ACC112 (cell line): ENCODE data around the gene EFTUD2.

ENCODE experiments used
- H2AFZ ChIP-seq: fragments of 200-600 bp; sonication (generic); one replicate; pipeline ENCODE4 v1.6.0; 2017; ENCODE audit warnings: antibody characterized with exemption, low read length; ENCODE audit not compliant: unreplicated experiment
- H3K27ac ChIP-seq: fragments of 200-600 bp; sonication (generic); 2 replicates; pipeline ENCODE4 v1.5.1; 2014; ENCODE audit warnings: low read depth, mild to moderate bottlenecking, antibody characterized with exemption, low read length, moderate library complexity
- H3K27me3 ChIP-seq: fragments of 200-600 bp; sonication (generic); 2 replicates; pipeline ENCODE4 v1.6.1; 2014; ENCODE audit warnings: mild to moderate bottlenecking, antibody characterized with exemption, low read length, moderate library complexity, mixed read lengths; ENCODE audit not compliant: insufficient read depth
- H3K36me3 ChIP-seq: fragments of 200-600 bp; sonication (generic); 2 replicates; pipeline ENCODE4 v1.6.1; 2016; ENCODE audit warnings: mild to moderate bottlenecking, antibody characterized with exemption, low read length, moderate library complexity, mixed read lengths; ENCODE audit not compliant: insufficient read depth
- H3K4me1 ChIP-seq: fragments of 200-600 bp; sonication (generic); one replicate; pipeline ENCODE4 v1.6.1; 2016; ENCODE audit warnings: low read length, mixed read lengths; ENCODE audit not compliant: insufficient read depth, unreplicated experiment, control insufficient read depth
- H3K4me3 ChIP-seq: fragments of 200-600 bp; sonication (generic); 2 replicates; pipeline ENCODE4 v1.5.1; 2014; ENCODE audit warnings: mild to moderate bottlenecking, low read depth, low read length
- H3K79me2 ChIP-seq: fragments of 200-600 bp; sonication (generic); one replicate; pipeline ENCODE4 v1.6.0; 2016; ENCODE audit warnings: low read length; ENCODE audit not compliant: control insufficient read depth, unreplicated experiment, insufficient read depth

EFTUD2 gene

DNA sequence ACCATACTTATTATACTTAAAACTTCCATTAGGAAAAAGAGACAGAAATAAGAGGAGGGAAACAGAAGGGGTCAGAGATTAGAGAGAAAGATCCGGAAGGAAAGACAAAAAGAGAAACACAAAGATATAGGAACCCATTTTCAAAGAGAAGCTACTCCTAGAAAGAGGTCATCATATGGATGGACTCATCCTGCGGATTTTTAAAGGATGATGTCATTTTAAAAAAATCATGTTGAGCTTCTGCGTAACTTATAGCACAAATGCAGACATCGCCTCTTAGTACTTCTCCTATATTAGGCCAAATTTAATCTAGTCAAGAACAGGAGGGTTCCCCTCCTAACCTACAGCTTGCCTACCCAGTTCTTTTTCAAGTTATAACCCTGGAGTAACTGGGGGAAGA is 18.1 kb downstream of the EFTUD2 start:
- peaks cover 27% of the 10 kb centered on the region; the same call in 1 of the 2 replicates for H3K36me3 ChIP-seq
- no peak overlapping the region for H2AFZ ChIP-seq
- H3K4me1 ChIP-seq, result no peaks in the 10 kb centered on the region
- H3K79me2 ChIP-seq, result no peaks in the 10 kb centered on the region
- H3K4me3 ChIP-seq, result no peak overlapping the region
- H3K27me3 ChIP-seq, result no peaks in the 10 kb centered on the region
- H3K27ac ChIP-seq, result no peak overlapping the region

DNA sequence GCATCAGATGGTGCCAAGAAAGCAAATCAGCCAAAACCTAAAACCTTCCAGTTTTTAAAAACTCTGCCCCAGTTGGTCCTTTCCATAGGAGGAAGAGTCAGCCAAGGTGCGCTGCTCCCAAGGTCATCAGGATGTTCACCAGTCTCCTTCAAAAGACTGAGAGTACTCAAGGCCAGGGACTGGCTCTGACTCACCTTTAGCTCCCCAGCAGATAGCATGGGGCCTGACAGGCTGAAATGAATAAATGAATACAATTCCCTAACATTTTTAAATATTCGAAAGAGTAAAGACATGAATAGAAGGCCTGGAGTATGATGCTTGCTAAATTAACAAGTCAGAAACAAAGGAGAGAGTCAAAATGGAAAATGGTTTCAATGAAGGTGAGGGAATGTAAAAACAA is 19.2 kb downstream of the EFTUD2 start:
- H3K36me3 ChIP-seq, result peaks cover 28% of the 10 kb centered on the region; the same call in 1 of the 2 replicates
- no peaks in the 10 kb centered on the region for H3K4me1 ChIP-seq
- no peaks in the 10 kb centered on the region for H3K27me3 ChIP-seq
- H3K79me2 ChIP-seq, result no peaks in the 10 kb centered on the region
- H2AFZ ChIP-seq, result no peak overlapping the region
- H3K4me3 ChIP-seq, result no peak overlapping the region
- H3K27ac ChIP-seq, result no peak overlapping the region

GRCh38 chr17:44879376-44879775 is 19.9 kb downstream of the EFTUD2 start:
- no peak overlapping the region for H2AFZ ChIP-seq
- peaks cover 25% of the 10 kb centered on the region; the same call in 1 of the 2 replicates for H3K36me3 ChIP-seq
- no peaks in the 10 kb centered on the region for H3K4me1 ChIP-seq
- H3K27ac ChIP-seq, result no peak overlapping the region
- H3K27me3 ChIP-seq, result no peaks in the 10 kb centered on the region
- no peak overlapping the region for H3K4me3 ChIP-seq
- no peaks in the 10 kb centered on the region for H3K79me2 ChIP-seq

DNA sequence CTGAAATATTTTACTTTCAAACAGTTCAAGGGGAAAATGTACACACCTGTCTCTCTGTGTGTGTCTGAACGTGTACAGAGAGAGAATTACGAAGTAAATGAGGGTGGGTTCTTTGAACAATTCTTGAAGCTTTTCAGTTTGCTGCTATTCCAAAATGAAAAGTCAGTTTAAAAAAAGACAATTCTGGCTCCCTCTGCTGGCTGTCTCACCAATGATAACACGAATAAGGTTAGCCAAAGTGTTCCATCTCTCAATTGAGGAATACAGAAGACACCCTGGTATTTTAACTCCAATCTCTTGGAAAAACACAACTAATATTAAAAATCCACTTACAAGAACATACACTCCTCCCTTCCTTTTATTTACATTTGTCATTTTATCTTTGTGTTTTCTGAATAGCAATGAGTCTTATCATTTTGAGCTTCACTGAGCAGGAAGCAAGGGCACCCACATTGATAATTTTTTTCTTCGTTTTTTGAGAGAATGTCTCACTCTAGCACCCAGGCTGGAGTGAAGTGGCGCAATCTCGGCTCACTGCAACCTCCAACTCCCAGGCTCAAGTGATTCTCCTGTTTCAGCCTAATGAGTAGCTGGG is 20.5 kb downstream of the EFTUD2 start:
- no peaks in the 10 kb centered on the region for H3K27me3 ChIP-seq
- H3K79me2 ChIP-seq, result no peaks in the 10 kb centered on the region
- no peak overlapping the region for H2AFZ ChIP-seq
- H3K4me3 ChIP-seq, result no peak overlapping the region
- H3K36me3 ChIP-seq, result peaks cover 29% of the 10 kb centered on the region; the same call in 1 of the 2 replicates
- no peak overlapping the region for H3K27ac ChIP-seq
- no peaks in the 10 kb centered on the region for H3K4me1 ChIP-seq

GRCh38 chr17:44877121-44877520 is 22.1 kb downstream of the EFTUD2 start:
- Histone ChIP-seq H3K27me3 (no peaks in the 10 kb centered on the region), H2AFZ (no peak overlapping the region), H3K4me1 (no peaks in the 10 kb centered on the region), H3K4me3 (no peak overlapping the region), H3K27ac (no peak overlapping the region), H3K79me2 (no peaks in the 10 kb centered on the region), H3K36me3 (peaks cover 32% of the 10 kb centered on the region)

DNA sequence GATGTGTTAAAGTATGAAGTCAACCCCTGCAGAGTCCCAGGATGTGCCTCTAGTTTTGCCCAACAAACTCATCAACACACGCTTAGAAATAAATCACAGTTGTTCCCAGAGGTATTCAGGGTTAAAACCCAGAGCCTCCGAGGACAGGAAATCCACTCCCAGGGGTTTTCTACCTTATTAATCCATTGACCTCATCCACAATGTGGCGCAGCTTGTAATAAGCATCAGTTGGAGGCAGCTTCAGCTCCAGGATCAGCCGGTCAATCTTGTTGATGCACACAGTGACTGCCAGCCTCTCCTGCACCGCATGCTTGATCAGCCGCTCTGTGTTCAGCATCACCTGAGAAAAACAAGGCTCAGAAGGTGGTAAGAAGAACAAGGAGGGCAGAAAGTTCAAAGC is 23.5 kb downstream of the EFTUD2 start:
- no peaks in the 10 kb centered on the region for H3K79me2 ChIP-seq
- H3K36me3 ChIP-seq, result peaks cover 37% of the 10 kb centered on the region
- no peak overlapping the region for H2AFZ ChIP-seq
- no peaks in the 10 kb centered on the region for H3K27me3 ChIP-seq
- no peak overlapping the region for H3K4me3 ChIP-seq
- H3K27ac ChIP-seq, result no peak overlapping the region
- no peaks in the 10 kb centered on the region for H3K4me1 ChIP-seq

- H2AFZ ChIP-seq, result no peak overlapping the region
- no peaks in the 10 kb centered on the region for H3K4me1 ChIP-seq
- H3K27me3 ChIP-seq, result no peaks in the 10 kb centered on the region
- H3K27ac ChIP-seq, result no peak overlapping the region
- peaks cover 31% of the 10 kb centered on the region for H3K36me3 ChIP-seq
- H3K79me2 ChIP-seq, result no peaks in the 10 kb centered on the region
- no peak overlapping the region for H3K4me3 ChIP-seq
Observed at GRCh38 chr17:44872131-44872768, 27.0 kb downstream of the EFTUD2 start.

DNA sequence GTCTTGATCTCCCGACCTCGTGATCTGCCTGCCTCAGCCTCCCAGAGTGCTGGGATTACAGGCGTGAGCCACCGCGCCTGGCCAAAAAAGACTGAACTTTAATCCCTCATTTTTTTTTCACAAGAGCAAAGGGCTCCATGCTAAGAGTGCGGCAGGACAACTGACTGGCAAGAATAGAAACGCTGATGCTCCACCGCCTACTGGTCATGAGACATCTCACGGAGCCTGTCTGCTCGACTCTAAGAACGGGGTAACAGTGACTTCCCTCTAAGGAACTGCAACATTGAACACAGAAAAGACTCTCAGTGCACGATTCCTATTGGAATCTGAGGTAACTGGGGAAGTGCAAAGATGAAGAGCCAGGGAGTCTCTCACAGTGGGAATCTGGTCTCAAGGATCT is 27.7 kb downstream of the EFTUD2 start:
- no peaks in the 10 kb centered on the region for H3K79me2 ChIP-seq

GRCh38 chr17:44867841-44868240 is 31.4 kb downstream of the EFTUD2 start:
- H3K27me3 ChIP-seq, result no peaks in the 10 kb centered on the region
- no peaks in the 10 kb centered on the region for H3K79me2 ChIP-seq
- H3K4me1 ChIP-seq, result no peaks in the 10 kb centered on the region
- peaks cover 38% of the 10 kb centered on the region for H3K36me3 ChIP-seq
- no peak overlapping the region for H2AFZ ChIP-seq
- H3K27ac ChIP-seq, result no peak overlapping the region
- no peak overlapping the region for H3K4me3 ChIP-seq

More for the DNA sequence above, 27.7 kb downstream of the EFTUD2 start:
- peaks cover 31% of the 10 kb centered on the region for H3K36me3 ChIP-seq
- no peak overlapping the region for H2AFZ ChIP-seq
- no peaks in the 10 kb centered on the region for H3K4me1 ChIP-seq
- H3K27me3 ChIP-seq, result no peaks in the 10 kb centered on the region
- no peak overlapping the region for H3K4me3 ChIP-seq
- no peak overlapping the region for H3K27ac ChIP-seq

DNA sequence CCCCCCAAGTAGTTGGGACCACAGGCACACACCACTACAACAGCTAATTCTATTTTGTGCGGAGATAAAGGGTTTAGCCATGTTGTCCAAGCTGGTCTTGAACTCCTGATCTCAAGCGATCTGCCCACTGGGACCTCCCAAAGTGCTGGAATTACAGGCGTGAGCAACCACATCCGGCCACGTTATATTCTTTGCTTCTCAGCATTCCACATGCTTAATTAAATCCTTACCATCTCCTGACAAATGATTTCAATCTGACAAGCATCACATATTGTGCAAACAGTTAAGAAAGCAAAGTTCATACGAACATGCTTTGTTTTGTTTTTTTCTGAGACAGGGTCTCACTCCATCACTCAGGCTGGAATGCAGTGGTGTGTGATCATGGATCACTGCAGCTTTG is 33.3 kb downstream of the EFTUD2 start:
- H3K27me3 ChIP-seq, result no peaks in the 10 kb centered on the region
- H2AFZ ChIP-seq, result no peak overlapping the region
- no peaks in the 10 kb centered on the region for H3K79me2 ChIP-seq
- H3K36me3 ChIP-seq, result peaks cover 33% of the 10 kb centered on the region
- no peak overlapping the region for H3K27ac ChIP-seq
- no peak overlapping the region for H3K4me3 ChIP-seq
- H3K4me1 ChIP-seq, result no peaks in the 10 kb centered on the region

DNA sequence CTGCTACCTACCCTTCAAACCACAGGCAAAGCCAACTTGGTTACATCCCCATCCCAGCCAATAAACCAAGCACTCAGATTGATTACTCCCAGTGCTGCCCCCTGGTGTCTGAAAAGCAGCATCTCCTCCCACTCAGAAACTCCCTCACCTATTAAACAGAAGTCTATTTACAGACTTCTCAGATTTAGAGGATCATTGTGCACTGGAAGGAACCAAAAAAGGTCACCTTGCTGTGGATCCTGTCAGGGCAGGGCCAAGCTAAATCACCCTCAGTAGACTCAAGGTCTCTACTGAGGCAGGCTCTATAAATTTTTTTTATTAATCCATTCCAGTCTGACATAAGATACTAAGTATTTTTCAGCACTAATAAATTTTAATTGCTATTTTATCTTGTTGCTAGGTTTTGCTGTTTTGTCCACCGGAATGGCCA is 34.0 kb downstream of the EFTUD2 start:
- H3K27me3 ChIP-seq, result no peaks in the 10 kb centered on the region
- no peak overlapping the region for H3K4me3 ChIP-seq
- H3K27ac ChIP-seq, result no peak overlapping the region
- H3K4me1 ChIP-seq, result no peaks in the 10 kb centered on the region
- H3K79me2 ChIP-seq, result no peaks in the 10 kb centered on the region
- H2AFZ ChIP-seq, result no peak overlapping the region
- H3K36me3 ChIP-seq, result peaks cover 30% of the 10 kb centered on the region
